ENCODE data around the gene ARHGAP18. TPM values are rescaled to one million over a fixed set of nuclear protein-coding genes. Genes with fewer than 3 reads are reported as not detected.

Gene ARHGAP18
- polyA plus RNA-seq (2013): 5.8 TPM

- 0% methylated on average over 18 of the region's 23 CpGs for WGBS (ENCODE audit: insufficient coverage)
These were observed at the start of gene ARHGAP18 for GRCh38 chr6:129709769-129710449. ARHGAP18 (minus strand) TSS chr6:129710177; CDS start chr6:129710136, 41 bp downstream.

GRCh38 chr6:129755787-129756186 lies 45.8 kb upstream of the ARHGAP18 start:
- DNase-seq: no peak
- CTCF ChIA-PET: interaction anchor here (1.0 to 1.7 kb wide), 3 partner anchors 9 to 14 kb away, joined by 3 to 5 read pairs (median 5); no protein-coding TSS in a partner anchor
- peaks cover 0 to 17% (median 5%) of the 10 kb centered on the region in 5 experiments for H3K27me3 ChIP-seq (replicated peaks in 2 of 5; ENCODE audit: control insufficient read depth in 4 of 5, insufficient read depth in 5 of 5, low read length in 4 of 5)
- H3K9me3 ChIP-seq (ENCODE audit: control extremely low read depth in 1 of 5, control insufficient read depth in 4 of 5, insufficient read depth in 2 of 5, low read depth in 1 of 5, low read length in 4 of 5): no peaks in the 10 kb centered on the region
- H3K27ac ChIP-seq (ENCODE audit: insufficient read depth in 1 of 2, low read depth in 1 of 2, low read length in 2 of 2, poor library complexity in 1 of 2, severe bottlenecking in 2 of 2): no peak overlapping the region
- POLR2A ChIA-PET: no interaction called here
- WGBS (ENCODE audit: insufficient coverage): no CpG with 5 or more reads among the region's 1 CpG
- H3K4me1 ChIP-seq (ENCODE audit: control extremely low read depth in 1 of 4, control insufficient read depth in 4 of 4, insufficient read depth in 4 of 4, low read length in 3 of 4): peaks cover 0 to 15% (median 1%) of the 10 kb centered on the region in 4 experiments
- no peaks in the 10 kb centered on the region for H3K36me3 ChIP-seq (ENCODE audit: control insufficient read depth in 4 of 4, insufficient read depth in 4 of 4, low read length in 3 of 4)
- H3K4me3 ChIP-seq (ENCODE audit: control insufficient read depth in 1 of 7, extremely low read depth in 1 of 7, insufficient read depth in 4 of 7, low read depth in 2 of 7, low read length in 6 of 7): no peak overlapping the region

More at GRCh38 chr6:129709769-129710449, at the start of gene ARHGAP18:
- Histone ChIP-seq H3K4me3 (ENCODE audit: control insufficient read depth in 1 of 7, extremely low read depth in 1 of 7, insufficient read depth in 4 of 7, low read depth in 2 of 7, low read length in 6 of 7) (peak within 1 kb of the TSS; percentile 58 to 87 (median 81)), H3K27ac (ENCODE audit: insufficient read depth in 1 of 2, low read depth in 1 of 2, low read length in 2 of 2, poor library complexity in 1 of 2, severe bottlenecking in 2 of 2) (peak within 1 kb of the TSS; percentile 35 to 69), H3K9me3 (ENCODE audit: control extremely low read depth in 1 of 5, control insufficient read depth in 4 of 5, insufficient read depth in 2 of 5, low read depth in 1 of 5, low read length in 4 of 5) (no peaks in the 10 kb centered on the region), H3K36me3 (ENCODE audit: control insufficient read depth in 4 of 4, insufficient read depth in 4 of 4, low read length in 3 of 4) (peaks cover 0 to 7% (median 0%) of the 10 kb centered on the region in 4 experiments), H3K27me3 (replicated peaks in 2 of 5; ENCODE audit: control insufficient read depth in 4 of 5, insufficient read depth in 5 of 5, low read length in 4 of 5) (no peaks in the 10 kb centered on the region), H3K4me1 (ENCODE audit: control extremely low read depth in 1 of 4, control insufficient read depth in 4 of 4, insufficient read depth in 4 of 4, low read length in 3 of 4) (peaks cover 2 to 27% (median 8%) of the 10 kb centered on the region in 4 experiments)
- peak; percentile 64 to 82 (median 72) for DNase-seq
- ChIA-PET POLR2A (interaction anchor here (0.6 to 1.0 kb wide), 3 partner anchors 9 to 14 kb away, joined by 3 to 4 read pairs (median 3); no protein-coding TSS in a partner anchor), CTCF (interaction anchor here (0.8 to 2.8 kb wide), 7 partner anchors 10 to 38 kb away, joined by 3 to 20 read pairs (median 6); no protein-coding TSS in a partner anchor)

GRCh38 chr6:129754750-129755149 lies 44.8 kb upstream of the ARHGAP18 start:
- no peak for DNase-seq
- ChIA-PET CTCF (interaction anchor here (1.6 to 1.7 kb wide), 2 partner anchors 10 to 13 kb away, joined by 3 to 5 read pairs; no protein-coding TSS in a partner anchor), POLR2A (no interaction called here)
- peaks cover 0 to 12% (median 2%) of the 10 kb centered on the region in 5 experiments for H3K27me3 ChIP-seq (replicated peaks in 2 of 5; ENCODE audit: control insufficient read depth in 4 of 5, insufficient read depth in 5 of 5, low read length in 4 of 5)
- H3K27ac ChIP-seq (ENCODE audit: insufficient read depth in 1 of 2, low read depth in 1 of 2, low read length in 2 of 2, poor library complexity in 1 of 2, severe bottlenecking in 2 of 2): no peak overlapping the region
- H3K4me3 ChIP-seq (ENCODE audit: control insufficient read depth in 1 of 7, extremely low read depth in 1 of 7, insufficient read depth in 4 of 7, low read depth in 2 of 7, low read length in 6 of 7): no peak overlapping the region
- no CpG with 5 or more reads among the region's 2 CpGs for WGBS (ENCODE audit: insufficient coverage)
- H3K36me3 ChIP-seq (ENCODE audit: control insufficient read depth in 4 of 4, insufficient read depth in 4 of 4, low read length in 3 of 4): no peaks in the 10 kb centered on the region
- peaks cover 7 to 25% (median 10%) of the 10 kb centered on the region in 4 experiments for H3K4me1 ChIP-seq (ENCODE audit: control extremely low read depth in 1 of 4, control insufficient read depth in 4 of 4, insufficient read depth in 4 of 4, low read length in 3 of 4)
- no peaks in the 10 kb centered on the region for H3K9me3 ChIP-seq (ENCODE audit: control extremely low read depth in 1 of 5, control insufficient read depth in 4 of 5, insufficient read depth in 2 of 5, low read depth in 1 of 5, low read length in 4 of 5)

- Histone ChIP-seq H3K27me3 (replicated peaks in 2 of 5; ENCODE audit: control insufficient read depth in 4 of 5, insufficient read depth in 5 of 5, low read length in 4 of 5) (peaks cover 0 to 22% (median 2%) of the 10 kb centered on the region in 5 experiments), H3K4me1 (ENCODE audit: control extremely low read depth in 1 of 4, control insufficient read depth in 4 of 4, insufficient read depth in 4 of 4, low read length in 3 of 4) (peaks cover 19 to 38% (median 23%) of the 10 kb centered on the region in 4 experiments), H3K36me3 (ENCODE audit: control insufficient read depth in 4 of 4, insufficient read depth in 4 of 4, low read length in 3 of 4) (no peaks in the 10 kb centered on the region), H3K9me3 (ENCODE audit: control extremely low read depth in 1 of 5, control insufficient read depth in 4 of 5, insufficient read depth in 2 of 5, low read depth in 1 of 5, low read length in 4 of 5) (no peaks in the 10 kb centered on the region), H3K4me3 (ENCODE audit: control insufficient read depth in 1 of 7, extremely low read depth in 1 of 7, insufficient read depth in 4 of 7, low read depth in 2 of 7, low read length in 6 of 7) (no peak overlapping the region), H3K27ac (ENCODE audit: insufficient read depth in 1 of 2, low read depth in 1 of 2, low read length in 2 of 2, poor library complexity in 1 of 2, severe bottlenecking in 2 of 2) (no peak overlapping the region)
- CTCF ChIA-PET: interaction anchor here (0.9 kb wide), 1 partner anchor 11 kb away, joined by 3 read pairs; no protein-coding TSS in a partner anchor
- POLR2A ChIA-PET: no interaction called here
- no CpG with 5 or more reads among the region's 2 CpGs for WGBS (ENCODE audit: insufficient coverage)
- DNase-seq: peak in 2 of 3 donors; percentile 53 to 58
These were observed 43.4 kb upstream of the ARHGAP18 start for GRCh38 chr6:129753422-129753821.

- no peak overlapping the region for H3K27ac ChIP-seq (ENCODE audit: insufficient read depth in 1 of 2, low read depth in 1 of 2, low read length in 2 of 2, poor library complexity in 1 of 2, severe bottlenecking in 2 of 2)
- H3K9me3 ChIP-seq (ENCODE audit: control extremely low read depth in 1 of 5, control insufficient read depth in 4 of 5, insufficient read depth in 2 of 5, low read depth in 1 of 5, low read length in 4 of 5): no peaks in the 10 kb centered on the region
- no peak for DNase-seq
- H3K4me1 ChIP-seq (ENCODE audit: control extremely low read depth in 1 of 4, control insufficient read depth in 4 of 4, insufficient read depth in 4 of 4, low read length in 3 of 4): peaks cover 22 to 41% (median 29%) of the 10 kb centered on the region in 4 experiments
- H3K36me3 ChIP-seq (ENCODE audit: control insufficient read depth in 4 of 4, insufficient read depth in 4 of 4, low read length in 3 of 4): no peaks in the 10 kb centered on the region
- H3K27me3 ChIP-seq (replicated peaks in 2 of 5; ENCODE audit: control insufficient read depth in 4 of 5, insufficient read depth in 5 of 5, low read length in 4 of 5): peaks cover 0 to 22% (median 5%) of the 10 kb centered on the region in 5 experiments
- no peak overlapping the region for H3K4me3 ChIP-seq (ENCODE audit: control insufficient read depth in 1 of 7, extremely low read depth in 1 of 7, insufficient read depth in 4 of 7, low read depth in 2 of 7, low read length in 6 of 7)
- ChIA-PET POLR2A (no interaction called here), CTCF (no interaction called here)
- no CpG with 5 or more reads among the region's 1 CpG for WGBS (ENCODE audit: insufficient coverage)
These were observed 41.4 kb upstream of the ARHGAP18 start for GRCh38 chr6:129751384-129751783.

- H3K36me3 ChIP-seq (ENCODE audit: control insufficient read depth in 4 of 4, insufficient read depth in 4 of 4, low read length in 3 of 4): no peaks in the 10 kb centered on the region
- ChIA-PET POLR2A (no interaction called here), CTCF (interaction anchor here (1.1 to 1.5 kb wide), 4 partner anchors 10 to 66 kb away, joined by 3 to 6 read pairs (median 4); no protein-coding TSS in a partner anchor)
- peaks cover 22 to 41% (median 29%) of the 10 kb centered on the region in 4 experiments for H3K4me1 ChIP-seq (ENCODE audit: control extremely low read depth in 1 of 4, control insufficient read depth in 4 of 4, insufficient read depth in 4 of 4, low read length in 3 of 4)
- no peak overlapping the region for H3K27ac ChIP-seq (ENCODE audit: insufficient read depth in 1 of 2, low read depth in 1 of 2, low read length in 2 of 2, poor library complexity in 1 of 2, severe bottlenecking in 2 of 2)
- peak in 2 of 3 donors; percentile 50 to 72 for DNase-seq
- no peak overlapping the region for H3K4me3 ChIP-seq (ENCODE audit: control insufficient read depth in 1 of 7, extremely low read depth in 1 of 7, insufficient read depth in 4 of 7, low read depth in 2 of 7, low read length in 6 of 7)
- no peaks in the 10 kb centered on the region for H3K9me3 ChIP-seq (ENCODE audit: control extremely low read depth in 1 of 5, control insufficient read depth in 4 of 5, insufficient read depth in 2 of 5, low read depth in 1 of 5, low read length in 4 of 5)
- H3K27me3 ChIP-seq (replicated peaks in 2 of 5; ENCODE audit: control insufficient read depth in 4 of 5, insufficient read depth in 5 of 5, low read length in 4 of 5): peaks cover 0 to 26% (median 5%) of the 10 kb centered on the region in 5 experiments
- 8% methylated on average over 2 of the region's 2 CpGs for WGBS (ENCODE audit: insufficient coverage)
These were observed 40.4 kb upstream of the ARHGAP18 start for GRCh38 chr6:129750360-129750759.

GRCh38 chr6:129749749-129750120 lies 39.8 kb upstream of the ARHGAP18 start:
- POLR2A ChIA-PET: no interaction called here
- Histone ChIP-seq H3K4me3 (ENCODE audit: control insufficient read depth in 1 of 7, extremely low read depth in 1 of 7, insufficient read depth in 4 of 7, low read depth in 2 of 7, low read length in 6 of 7) (peak overlapping the region in 3 of 7 experiments; percentile 12 to 28 (median 15)), H3K27me3 (replicated peaks in 2 of 5; ENCODE audit: control insufficient read depth in 4 of 5, insufficient read depth in 5 of 5, low read length in 4 of 5) (peaks cover 0 to 30% (median 5%) of the 10 kb centered on the region in 5 experiments), H3K4me1 (ENCODE audit: control extremely low read depth in 1 of 4, control insufficient read depth in 4 of 4, insufficient read depth in 4 of 4, low read length in 3 of 4) (peaks cover 22 to 41% (median 29%) of the 10 kb centered on the region in 4 experiments), H3K9me3 (ENCODE audit: control extremely low read depth in 1 of 5, control insufficient read depth in 4 of 5, insufficient read depth in 2 of 5, low read depth in 1 of 5, low read length in 4 of 5) (no peaks in the 10 kb centered on the region), H3K36me3 (ENCODE audit: control insufficient read depth in 4 of 4, insufficient read depth in 4 of 4, low read length in 3 of 4) (no peaks in the 10 kb centered on the region), H3K27ac (ENCODE audit: insufficient read depth in 1 of 2, low read depth in 1 of 2, low read length in 2 of 2, poor library complexity in 1 of 2, severe bottlenecking in 2 of 2) (no peak overlapping the region)
- peak; percentile 81 to 93 (median 93) for DNase-seq
- CTCF ChIA-PET: interaction anchor here (1.1 to 1.5 kb wide), 4 partner anchors 10 to 65 kb away, joined by 3 to 6 read pairs (median 4); no protein-coding TSS in a partner anchor
- WGBS (ENCODE audit: insufficient coverage): 0% methylated on average over 3 of the region's 4 CpGs

All from common myeloid progenitor, CD34-positive (primary cell).